Activated naive CD8-positive, alpha-beta T cell (primary cell): ENCODE measurements around the gene ETHE1.
"Not testable (repeated sequence)": the region's sequence is repeated elsewhere in the genome, so short reads cannot be mapped to it uniquely, and the experiment has no call there.

Experiments
- H3K27ac Mint-ChIP-seq: one replicate; pipeline ENCODE4 v1.8.0; 2021; ENCODE audit warnings: mixed read lengths
- H3K27me3 Mint-ChIP-seq: one replicate; pipeline ENCODE4 v1.8.0; 2021; ENCODE audit warnings: mixed read lengths
- H3K36me3 Mint-ChIP-seq: one replicate; pipeline ENCODE4 v1.8.0; 2021; ENCODE audit warnings: mixed read lengths
- H3K4me1 Mint-ChIP-seq: one replicate; pipeline ENCODE4 v1.8.0; 2021; ENCODE audit warnings: low read depth, mixed read lengths
- H3K4me3 Mint-ChIP-seq: one replicate; pipeline ENCODE4 v1.8.0; 2021; ENCODE audit warnings: mild to moderate bottlenecking, mixed read lengths
- H3K9me3 Mint-ChIP-seq: one replicate; pipeline ENCODE4 v1.8.0; 2021; ENCODE audit warnings: low read depth, mixed read lengths

ETHE1 gene

DNA sequence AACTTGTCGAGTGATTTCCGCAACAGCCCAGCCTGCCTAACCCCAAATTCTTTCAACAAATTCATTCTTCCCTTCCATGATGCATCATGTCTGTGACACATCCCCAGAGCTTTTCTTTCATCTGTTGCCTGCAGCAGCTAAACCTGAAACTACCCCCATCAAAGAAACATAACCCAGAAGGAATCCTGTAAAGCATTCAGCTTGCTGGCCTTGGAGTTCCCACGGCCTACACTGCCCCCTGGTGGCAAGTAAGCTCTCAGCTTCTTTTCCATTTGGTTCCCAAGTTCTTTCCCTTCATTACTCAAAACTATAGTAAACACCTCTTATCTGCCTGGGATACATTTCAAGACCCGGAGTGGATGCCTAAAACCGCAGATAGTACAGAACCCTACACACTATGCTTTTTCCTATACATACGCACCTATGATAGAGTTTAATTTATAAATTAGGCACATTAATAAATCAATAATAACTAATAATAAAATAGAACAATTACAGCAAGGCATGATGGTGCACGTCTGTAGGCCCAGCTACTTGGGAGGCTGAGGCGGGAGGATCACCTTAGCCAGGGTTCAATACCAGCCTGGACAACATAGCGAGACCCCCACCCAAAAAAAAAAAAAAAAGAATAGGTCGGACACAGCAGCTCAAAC, 7.4 kb downstream of the ETHE1 start:
- H3K36me3 Mint-ChIP-seq, result peaks cover 4% of the 10 kb centered on the region
- H3K4me3 Mint-ChIP-seq, result peak overlapping the region; percentile 49
- peaks cover 19% of the 10 kb centered on the region for H3K4me1 Mint-ChIP-seq
- no peaks in the 10 kb centered on the region for H3K9me3 Mint-ChIP-seq
- H3K27me3 Mint-ChIP-seq, result no peaks in the 10 kb centered on the region
- H3K27ac Mint-ChIP-seq, result peak overlapping the region; percentile 51

GRCh38 chr19:43518051-43518450, 8.9 kb downstream of the ETHE1 start:
- Mint-ChIP-seq H3K27me3 (no peaks in the 10 kb centered on the region), H3K36me3 (peaks cover 4% of the 10 kb centered on the region), H3K27ac (no peak overlapping the region), H3K9me3 (no peaks in the 10 kb centered on the region), H3K4me1 (peaks cover 14% of the 10 kb centered on the region), H3K4me3 (no peak overlapping the region)

- not testable (repeated sequence) for H3K4me3 Mint-ChIP-seq, H3K4me1 Mint-ChIP-seq, H3K36me3 Mint-ChIP-seq, H3K27ac Mint-ChIP-seq, H3K27me3 Mint-ChIP-seq, H3K9me3 Mint-ChIP-seq
Measured at GRCh38 chr19:43512399-43512798, 14.6 kb downstream of the ETHE1 start.

DNA sequence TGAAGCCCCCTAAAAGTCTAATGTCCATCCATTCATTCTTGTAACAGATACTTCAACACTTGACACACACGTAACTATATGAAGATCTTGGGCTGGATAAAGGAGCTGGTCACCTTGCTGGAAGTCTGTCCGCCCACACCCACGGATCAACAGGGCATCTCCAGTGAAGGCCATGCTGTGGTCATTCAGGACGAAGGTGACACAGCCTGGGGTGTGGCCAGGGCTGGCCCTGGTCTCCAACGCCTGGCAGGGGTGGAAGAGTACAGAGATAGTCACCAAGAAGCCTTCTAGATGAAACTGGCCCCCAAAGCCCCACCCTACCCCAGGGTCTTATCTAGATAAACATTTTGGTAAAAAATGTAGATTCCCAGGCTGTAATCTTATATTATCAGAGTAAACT, 15.7 kb downstream of the ETHE1 start:
- H3K4me3 Mint-ChIP-seq, result no peak overlapping the region
- H3K36me3 Mint-ChIP-seq, result no peaks in the 10 kb centered on the region
- H3K27ac Mint-ChIP-seq, result no peak overlapping the region
- H3K27me3 Mint-ChIP-seq, result no peaks in the 10 kb centered on the region
- H3K9me3 Mint-ChIP-seq, result no peaks in the 10 kb centered on the region
- H3K4me1 Mint-ChIP-seq, result peaks cover 4% of the 10 kb centered on the region

- H3K27ac Mint-ChIP-seq, result no peak overlapping the region
- H3K4me3 Mint-ChIP-seq, result no peak overlapping the region
- H3K36me3 Mint-ChIP-seq, result no peaks in the 10 kb centered on the region
Measured at GRCh38 chr19:43510713-43511112, 16.3 kb downstream of the ETHE1 start.

DNA sequence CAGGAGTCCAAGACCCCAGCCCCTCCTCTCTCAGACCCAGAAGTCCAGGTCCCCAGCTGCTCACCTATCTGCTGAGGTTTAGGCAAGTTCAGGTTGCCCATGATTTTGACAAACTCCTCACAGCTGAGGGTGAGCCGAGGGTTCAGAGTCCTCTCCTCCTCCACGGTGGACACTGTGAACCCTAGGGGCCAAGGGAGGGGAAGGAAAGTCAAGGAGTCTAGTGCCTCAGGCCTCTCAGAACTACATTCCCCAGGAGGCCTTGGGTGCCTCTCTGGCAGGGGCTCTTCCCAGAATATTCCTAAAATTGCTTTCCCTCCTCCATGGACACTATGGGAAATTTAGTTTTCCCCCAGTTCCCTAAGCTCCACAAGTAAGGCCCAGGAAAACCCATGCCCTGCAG, 19.1 kb downstream of the ETHE1 start:
- H3K36me3 Mint-ChIP-seq, result peaks cover 2% of the 10 kb centered on the region
- H3K4me1 Mint-ChIP-seq, result peaks cover 18% of the 10 kb centered on the region
- H3K4me3 Mint-ChIP-seq, result no peak overlapping the region
- no peaks in the 10 kb centered on the region for H3K9me3 Mint-ChIP-seq
- H3K27ac Mint-ChIP-seq, result peak overlapping the region; percentile 54
- H3K27me3 Mint-ChIP-seq, result no peaks in the 10 kb centered on the region

More at GRCh38 chr19:43510713-43511112, 16.3 kb downstream of the ETHE1 start:
- Mint-ChIP-seq H3K27me3 (no peaks in the 10 kb centered on the region), H3K4me1 (peaks cover 5% of the 10 kb centered on the region), H3K9me3 (no peaks in the 10 kb centered on the region)

DNA sequence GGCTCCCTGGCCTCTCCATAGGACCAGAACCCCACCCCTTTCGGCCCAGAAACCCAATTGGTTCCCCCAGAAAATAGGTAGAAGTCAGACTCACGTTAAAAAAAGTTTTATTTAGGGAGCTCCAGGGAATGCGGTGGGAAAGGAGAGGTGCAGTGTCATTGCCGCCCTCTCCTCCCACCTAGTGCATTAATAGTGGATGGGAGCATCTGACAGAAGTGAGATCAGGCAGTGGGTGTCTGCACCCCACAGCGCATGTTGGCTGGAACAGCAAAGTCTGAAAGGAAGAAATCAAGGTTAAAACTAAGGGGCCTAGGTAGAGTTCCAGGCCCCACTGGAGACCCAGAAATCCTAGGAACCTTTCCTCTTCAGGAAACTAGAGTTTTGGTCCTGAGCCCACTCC, 20.4 kb downstream of the ETHE1 start:
- H3K9me3 Mint-ChIP-seq, result no peaks in the 10 kb centered on the region
- no peak overlapping the region for H3K4me3 Mint-ChIP-seq
- H3K36me3 Mint-ChIP-seq, result peaks cover 3% of the 10 kb centered on the region
- H3K27me3 Mint-ChIP-seq, result no peaks in the 10 kb centered on the region
- H3K27ac Mint-ChIP-seq, result no peak overlapping the region
- H3K4me1 Mint-ChIP-seq, result peaks cover 27% of the 10 kb centered on the region

- Mint-ChIP-seq H3K4me3 (peak overlapping the region; percentile 52), H3K27me3 (no peaks in the 10 kb centered on the region), H3K36me3 (peaks cover 3% of the 10 kb centered on the region), H3K9me3 (no peaks in the 10 kb centered on the region), H3K4me1 (peaks cover 30% of the 10 kb centered on the region), H3K27ac (peak overlapping the region; percentile 74)
Measured at GRCh38 chr19:43505941-43506340, 21.1 kb downstream of the ETHE1 start.

DNA sequence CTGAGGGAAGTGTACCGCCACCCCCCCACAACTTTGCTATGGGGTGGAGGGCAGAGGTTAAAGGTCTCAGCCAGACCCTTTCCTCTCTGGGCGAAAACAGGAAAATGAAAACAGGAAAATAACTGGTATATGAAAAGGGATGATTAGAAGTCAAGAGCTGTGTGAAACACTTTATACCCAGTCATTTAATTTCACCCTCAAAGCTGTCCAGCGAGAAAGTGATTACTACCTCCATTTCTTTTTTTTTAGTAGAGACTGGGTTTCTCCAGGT, 21.9 kb downstream of the ETHE1 start:
- no peaks in the 10 kb centered on the region for H3K9me3 Mint-ChIP-seq
- H3K4me1 Mint-ChIP-seq, result peaks cover 33% of the 10 kb centered on the region
- H3K27ac Mint-ChIP-seq, result peak overlapping the region; percentile 74
- peaks cover 3% of the 10 kb centered on the region for H3K36me3 Mint-ChIP-seq
- no peaks in the 10 kb centered on the region for H3K27me3 Mint-ChIP-seq
- peak overlapping the region; percentile 63 for H3K4me3 Mint-ChIP-seq

DNA sequence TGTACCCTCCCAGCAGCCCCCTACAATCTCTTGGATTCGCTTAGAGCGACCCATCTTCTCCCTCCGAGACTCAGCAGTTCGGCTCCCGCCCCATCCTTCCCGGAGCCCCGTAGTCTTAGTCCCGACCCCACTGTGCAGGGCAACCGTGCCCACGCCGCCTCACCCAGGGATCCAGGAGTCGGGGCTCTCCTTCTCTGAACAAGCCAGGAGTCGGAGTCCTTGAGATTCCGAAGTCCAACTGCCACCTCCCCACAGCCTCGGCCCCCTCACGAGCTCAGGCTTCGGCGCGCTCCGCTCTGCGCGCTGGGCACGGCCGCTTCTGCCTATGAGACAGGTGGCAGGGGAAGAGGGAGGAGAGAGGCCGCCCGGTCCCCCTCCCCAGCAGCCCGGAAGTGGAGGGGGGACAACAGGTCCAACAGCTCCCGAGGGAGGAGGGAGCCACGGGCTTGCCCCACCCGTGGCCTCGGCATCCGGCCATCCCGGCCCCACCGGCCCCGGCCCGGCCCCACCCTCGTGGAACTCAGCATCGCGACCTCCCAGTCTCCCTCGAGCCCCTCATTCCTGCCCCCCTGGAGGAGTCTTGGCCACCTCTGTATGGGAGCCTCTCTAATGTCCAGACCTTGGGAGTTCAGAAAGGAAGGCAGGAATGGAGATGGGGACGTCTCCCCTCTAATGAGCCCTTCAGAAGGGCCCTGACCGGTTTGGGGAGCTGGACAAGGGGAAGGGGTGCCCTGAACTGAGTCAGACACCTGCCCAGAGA, 22.4 kb downstream of the ETHE1 start, which contains the start of gene PHLDB3:
Gene PHLDB3, minus strand, starts transcription at position 321 of the 760 bp plus-strand sequence. CDS start 628 bp downstream, outside the sequence.
- Mint-ChIP-seq H3K27me3 (no peaks in the 10 kb centered on the region), H3K9me3 (no peaks in the 10 kb centered on the region), H3K36me3 (peaks cover 3% of the 10 kb centered on the region), H3K4me1 (peaks cover 34% of the 10 kb centered on the region), H3K4me3 (peak within 1 kb of the TSS; percentile 96), H3K27ac (peak within 1 kb of the TSS; percentile 91)

DNA sequence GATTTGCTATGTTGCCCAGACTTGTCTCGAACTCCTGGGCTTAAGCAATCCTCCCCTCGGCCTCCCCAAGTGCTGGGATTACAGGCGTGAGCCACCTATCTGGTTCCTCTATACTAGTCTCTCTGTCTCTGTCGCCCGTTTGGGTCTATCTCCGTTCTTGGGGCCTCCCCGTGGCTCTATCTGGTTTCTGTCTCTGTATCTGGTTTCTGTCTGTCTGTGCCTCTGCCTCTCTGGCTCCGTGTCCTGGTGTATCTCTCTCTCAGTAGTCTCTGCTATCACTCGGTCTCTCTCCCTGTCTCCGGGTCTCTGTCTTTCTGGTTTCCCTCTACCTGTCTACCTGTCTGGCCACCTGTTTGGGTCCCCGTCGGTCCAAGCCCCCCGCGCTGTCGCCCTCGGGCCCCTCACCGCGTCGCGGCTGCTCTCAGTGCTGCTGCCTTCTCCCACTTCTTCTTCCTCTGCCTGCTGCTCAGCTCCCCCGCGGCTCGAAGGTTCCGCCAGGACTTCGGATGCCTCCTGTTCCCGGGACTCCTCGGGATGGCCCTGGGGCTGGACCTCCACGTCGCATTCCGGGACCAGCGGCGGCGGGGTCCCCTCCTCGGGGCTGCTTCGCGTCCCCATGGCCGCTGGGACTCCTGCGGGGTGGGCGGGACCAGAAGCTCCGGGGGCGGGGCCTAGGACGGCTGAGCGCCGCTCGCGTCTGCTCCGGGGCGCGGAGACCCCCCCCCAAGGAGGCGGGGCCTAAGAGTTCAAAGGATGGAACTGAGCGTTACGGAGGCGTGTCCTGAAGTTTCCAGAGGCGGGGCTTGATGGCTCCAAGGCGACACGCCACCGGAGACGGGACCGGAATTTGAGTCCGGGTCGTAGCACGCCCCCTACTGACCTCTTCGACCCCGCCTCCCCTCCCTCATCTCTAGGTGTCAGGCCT, 23.2 kb downstream of the ETHE1 start:
- H3K9me3 Mint-ChIP-seq, result no peaks in the 10 kb centered on the region
- peak overlapping the region; percentile 96 for H3K4me3 Mint-ChIP-seq
- H3K36me3 Mint-ChIP-seq, result peaks cover 3% of the 10 kb centered on the region
- no peaks in the 10 kb centered on the region for H3K27me3 Mint-ChIP-seq
- H3K4me1 Mint-ChIP-seq, result peaks cover 34% of the 10 kb centered on the region
- H3K27ac Mint-ChIP-seq, result peak overlapping the region; percentile 91

- Mint-ChIP-seq H3K27me3 (no peaks in the 10 kb centered on the region), H3K4me3 (peak overlapping the region; percentile 96), H3K4me1 (peaks cover 36% of the 10 kb centered on the region), H3K9me3 (no peaks in the 10 kb centered on the region), H3K27ac (peak overlapping the region; percentile 88), H3K36me3 (peaks cover 6% of the 10 kb centered on the region)
Measured at GRCh38 chr19:43502419-43502976, 24.5 kb downstream of the ETHE1 start.

DNA sequence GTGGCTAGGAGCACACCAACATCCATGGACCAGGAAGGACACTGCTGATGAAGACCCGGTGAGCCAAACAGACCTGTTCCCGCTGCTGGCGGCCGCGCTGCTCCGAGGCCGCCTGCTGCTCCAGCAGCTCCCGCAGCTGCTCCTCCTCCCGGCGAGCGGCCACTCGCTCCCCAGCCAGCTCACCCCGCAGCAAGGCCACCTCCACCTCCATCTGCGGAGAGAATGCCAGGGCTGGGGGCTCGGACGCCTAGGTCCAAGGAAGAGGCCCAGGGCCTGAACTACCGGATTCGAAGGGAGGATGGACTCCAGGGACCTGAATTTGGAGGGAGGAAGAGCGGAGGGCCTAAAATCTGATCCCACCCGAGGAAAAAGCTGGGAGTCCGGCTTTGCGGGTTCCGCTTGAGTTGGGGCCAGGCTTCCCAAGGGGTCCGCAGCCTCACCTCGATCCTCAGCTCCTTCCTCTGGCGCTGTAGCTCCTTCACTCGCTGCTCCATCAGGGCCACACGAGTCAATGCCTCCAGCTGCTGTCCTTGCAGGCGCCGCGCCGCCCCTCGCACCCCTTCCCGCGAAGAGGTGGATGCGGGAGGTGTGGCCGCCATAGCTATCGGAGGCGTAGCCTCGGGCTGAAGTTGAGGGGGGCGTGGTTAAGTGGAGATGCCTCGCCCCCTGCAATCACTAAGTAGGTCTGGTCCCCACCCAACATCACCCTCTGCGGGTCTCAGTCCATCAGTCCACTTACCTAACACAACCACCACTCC, 25.2 kb downstream of the ETHE1 start:
- Mint-ChIP-seq H3K36me3 (peaks cover 6% of the 10 kb centered on the region), H3K9me3 (no peaks in the 10 kb centered on the region), H3K4me3 (peak overlapping the region; percentile 38), H3K4me1 (peaks cover 36% of the 10 kb centered on the region), H3K27me3 (no peaks in the 10 kb centered on the region), H3K27ac (no peak overlapping the region)

DNA sequence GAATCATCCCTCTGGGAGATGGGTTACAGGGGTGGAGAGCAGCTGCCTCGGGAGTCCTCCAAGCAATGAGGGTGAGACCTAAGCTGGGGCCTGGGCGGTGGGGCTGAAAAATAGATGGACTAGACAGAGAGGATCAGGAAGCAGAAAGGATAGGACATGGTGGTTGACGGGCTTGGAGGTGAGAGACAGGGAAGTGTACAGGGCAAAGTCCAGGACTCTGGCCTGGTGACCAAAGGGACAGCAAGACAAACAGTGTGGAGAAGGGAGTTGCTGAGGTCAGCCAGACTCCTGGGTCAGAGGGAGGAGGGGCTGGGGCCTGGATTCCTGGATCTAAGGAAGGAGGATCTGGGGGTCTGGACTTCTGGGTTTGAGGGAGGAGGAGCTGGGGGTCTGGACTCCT, 28.0 kb downstream of the ETHE1 start:
- Mint-ChIP-seq H3K27me3 (no peaks in the 10 kb centered on the region), H3K4me1 (peaks cover 27% of the 10 kb centered on the region), H3K9me3 (no peaks in the 10 kb centered on the region), H3K27ac (peak overlapping the region; percentile 61), H3K4me3 (no peak overlapping the region), H3K36me3 (peaks cover 8% of the 10 kb centered on the region)
